Immature natural killer cell (primary cell): ENCODE results near the gene LAMC3. TPM values are rescaled to one million over a fixed set of nuclear protein-coding genes. Genes with fewer than 3 reads are reported as not detected.
"Not testable (repeated sequence)": the region's sequence is repeated elsewhere in the genome, so short reads cannot be mapped to it uniquely, and the experiment has no call there.

Source experiments
- DNase-seq, 3 donors: peaks; one replicate each; pipeline ENCODE4 v3.0.0; 2022; ENCODE audit warnings: mixed read lengths in 1 of 3
- H3K27ac Mint-ChIP-seq, 6 donors: one replicate each; pipeline ENCODE4 v1.8.0; 2020; ENCODE audit warnings: mixed read lengths in 6 of 6, mild to moderate bottlenecking in 5 of 6, inconsistent platforms in 4 of 6, moderate library complexity in 3 of 6
- H3K27me3 Mint-ChIP-seq, 3 donors: one replicate each; pipeline ENCODE4 v1.8.0; 2020 to 2021; ENCODE audit warnings: low read depth in 3 of 3, mild to moderate bottlenecking in 3 of 3, mixed read lengths in 3 of 3, moderate library complexity in 3 of 3, inconsistent platforms in 1 of 3
- H3K36me3 Mint-ChIP-seq, 3 donors: one replicate each; pipeline ENCODE4 v1.8.0; 2020; ENCODE audit warnings: mixed read lengths in 3 of 3, inconsistent platforms in 2 of 3, mild to moderate bottlenecking in 2 of 3
- H3K4me1 Mint-ChIP-seq, 2 donors: one replicate each; pipeline ENCODE4 v1.8.0; 2020; ENCODE audit warnings: inconsistent platforms in 2 of 2, mild to moderate bottlenecking in 2 of 2, mixed read lengths in 2 of 2, moderate library complexity in 1 of 2
- H3K4me3 Mint-ChIP-seq, 5 donors: one replicate each; pipeline ENCODE4 v1.8.0; 2020; ENCODE audit warnings: mild to moderate bottlenecking in 5 of 5, mixed read lengths in 5 of 5, inconsistent platforms in 3 of 5, moderate library complexity in 3 of 5
- H3K9me3 Mint-ChIP-seq, 6 donors: one replicate each; pipeline ENCODE4 v1.8.0; 2020; ENCODE audit warnings: mild to moderate bottlenecking in 6 of 6, mixed read lengths in 6 of 6, inconsistent platforms in 4 of 6, moderate library complexity in 3 of 6
- polyA plus RNA-seq, 3 donors: library from polyadenylated mRNA; unstranded; fragments of 300-500 nt; fragmentation: Illumina TruSeq; gene quantifications; one replicate each; pipeline ENCODE4 v1.2.3, GENCODE V29; 2021

LAMC3 gene
- polyA plus RNA-seq, 3 donors from 2014 or later = not detected

DNA sequence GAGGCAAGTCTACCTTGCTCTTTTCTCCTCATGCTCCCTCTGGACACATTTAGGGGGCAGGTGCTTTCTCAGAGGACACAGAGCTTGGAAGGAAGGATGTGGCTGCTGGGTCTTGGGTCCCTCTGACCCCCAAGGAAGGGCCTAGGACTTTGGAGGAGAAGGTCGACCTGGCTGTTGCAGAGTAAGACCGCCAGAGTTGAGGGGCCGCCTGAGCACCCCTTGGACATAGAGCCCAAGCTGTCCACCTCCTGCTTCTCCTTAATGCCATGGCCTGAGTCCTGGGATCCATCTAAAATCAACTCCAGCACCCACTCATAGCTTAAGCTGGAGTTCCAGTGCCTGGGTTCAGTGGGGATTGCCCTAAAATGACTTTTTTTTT lies 20.6 kb downstream of the LAMC3 start:
- H3K4me3 Mint-ChIP-seq = no peak overlapping the region
- H3K27ac Mint-ChIP-seq = no peak overlapping the region
- no peaks in the 10 kb centered on the region for H3K4me1 Mint-ChIP-seq
- H3K9me3 Mint-ChIP-seq = no peaks in the 10 kb centered on the region
- no peak for DNase-seq
- no peaks in the 10 kb centered on the region for H3K36me3 Mint-ChIP-seq
- H3K27me3 Mint-ChIP-seq = peaks cover 0 to 8% (median 5%) of the 10 kb centered on the region in 3 donors

- Mint-ChIP-seq H3K4me1 (no peaks in the 10 kb centered on the region), H3K9me3 (no peaks in the 10 kb centered on the region), H3K27ac (no peak overlapping the region), H3K27me3 (peaks cover 0 to 8% (median 5%) of the 10 kb centered on the region in 3 donors), H3K36me3 (no peaks in the 10 kb centered on the region), H3K4me3 (no peak overlapping the region)
- no peak for DNase-seq
Observed at GRCh38 chr9:131030239-131031004, 21.4 kb downstream of the LAMC3 start.

DNA sequence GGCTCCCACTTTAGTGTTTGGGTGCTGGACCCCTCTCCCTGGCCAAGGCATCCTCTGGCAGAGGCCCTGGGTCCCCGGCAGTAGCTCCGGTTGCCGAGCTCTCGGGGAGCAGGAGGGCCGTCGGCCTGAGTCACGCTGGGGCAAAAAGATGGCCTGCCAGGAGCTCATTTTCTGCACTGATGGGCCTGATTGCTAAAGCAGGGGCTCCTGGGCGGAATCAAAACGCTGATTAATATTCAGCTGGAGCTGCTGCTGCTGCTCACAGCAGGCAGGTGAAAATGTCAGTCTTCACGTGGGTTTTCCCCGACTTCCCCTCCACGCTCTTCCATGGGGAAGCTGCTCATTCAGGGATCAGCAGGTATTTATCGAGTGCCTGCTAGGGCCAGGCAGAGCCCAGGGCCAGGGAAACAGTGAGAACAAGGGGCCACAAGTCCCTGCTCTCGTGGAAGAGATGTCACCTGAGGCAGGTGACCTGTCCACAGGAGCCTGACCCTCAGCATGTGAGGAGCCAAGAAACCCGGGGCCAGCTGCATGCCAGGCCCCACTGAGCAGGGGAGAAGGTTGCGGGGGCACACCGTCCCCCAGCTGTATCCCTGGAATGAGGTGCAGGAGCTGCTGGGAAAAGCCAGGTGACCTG lies 22.1 kb downstream of the LAMC3 start:
- Mint-ChIP-seq H3K4me1 (no peaks in the 10 kb centered on the region), H3K36me3 (no peaks in the 10 kb centered on the region)

GRCh38 chr9:131031642-131032005 lies 22.6 kb downstream of the LAMC3 start:
- Mint-ChIP-seq H3K4me1 (no peaks in the 10 kb centered on the region), H3K27me3 (peaks cover 0 to 7% (median 3%) of the 10 kb centered on the region in 3 donors), H3K9me3 (no peaks in the 10 kb centered on the region), H3K4me3 (no peak overlapping the region), H3K27ac (no peak overlapping the region), H3K36me3 (no peaks in the 10 kb centered on the region)
- DNase-seq = no peak

More for the DNA sequence above, 22.1 kb downstream of the LAMC3 start:
- no peak for DNase-seq
- Mint-ChIP-seq H3K4me3 (no peak overlapping the region), H3K27ac (no peak overlapping the region), H3K9me3 (no peaks in the 10 kb centered on the region), H3K27me3 (peaks cover 0 to 5% (median 3%) of the 10 kb centered on the region in 3 donors)

- Mint-ChIP-seq H3K4me3 (no peak overlapping the region), H3K9me3 (no peaks in the 10 kb centered on the region), H3K27ac (no peak overlapping the region), H3K36me3 (no peaks in the 10 kb centered on the region), H3K4me1 (no peaks in the 10 kb centered on the region), H3K27me3 (peaks cover 0 to 8% (median 3%) of the 10 kb centered on the region in 3 donors)
- no peak for DNase-seq
Observed at GRCh38 chr9:131032384-131032783, 23.4 kb downstream of the LAMC3 start.

DNA sequence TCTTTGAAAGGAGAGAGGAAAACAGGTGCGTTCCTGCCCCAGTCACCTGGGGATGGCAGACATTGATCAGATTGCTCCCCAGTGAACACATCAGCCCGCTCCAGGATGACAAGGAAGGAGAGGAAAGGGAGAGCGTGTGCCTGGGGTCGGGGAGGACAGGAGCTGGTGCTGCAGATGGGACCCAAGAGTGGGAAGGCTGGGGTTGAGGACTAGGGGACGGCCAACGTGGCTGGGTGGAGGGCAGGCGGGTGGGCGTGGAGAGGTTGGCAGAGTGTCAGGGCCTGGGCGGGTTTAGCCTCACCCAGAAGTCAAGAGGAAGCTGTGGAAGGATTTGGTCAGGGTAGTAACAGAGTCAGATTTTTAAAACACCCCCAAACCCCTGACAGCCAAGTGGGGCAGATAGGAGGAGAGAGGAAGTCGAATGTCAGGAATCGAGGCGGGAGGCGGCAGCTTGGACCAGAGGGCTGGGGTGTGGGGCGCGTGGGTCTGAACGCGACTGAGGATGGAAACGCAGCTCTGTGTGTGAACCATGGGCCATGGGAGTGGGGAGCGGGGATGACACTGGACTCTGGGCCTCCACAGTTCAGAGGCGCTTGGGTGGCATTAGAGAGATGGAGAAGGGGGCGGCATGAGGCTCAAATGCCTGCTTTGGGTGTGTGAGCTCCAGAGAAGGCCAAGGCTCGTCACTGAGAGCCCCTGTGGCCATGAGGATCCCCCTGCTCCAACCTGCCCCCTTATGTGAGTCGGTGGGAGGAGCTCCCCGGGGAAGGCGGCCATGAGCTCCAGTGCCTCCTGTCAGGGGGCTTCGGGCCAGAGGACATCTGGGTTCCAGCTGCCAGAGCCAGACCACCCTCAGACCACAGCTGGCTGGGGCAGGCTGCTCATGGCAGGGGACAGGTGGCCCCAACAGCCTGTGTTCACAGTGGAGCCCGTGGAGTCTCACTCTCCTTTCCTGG lies 24.6 kb downstream of the LAMC3 start:
- no peak for DNase-seq
- no peaks in the 10 kb centered on the region for H3K36me3 Mint-ChIP-seq
- peaks cover 0 to 1% (median 0%) of the 10 kb centered on the region in 6 donors for H3K9me3 Mint-ChIP-seq
- no peaks in the 10 kb centered on the region for H3K4me1 Mint-ChIP-seq
- H3K27ac Mint-ChIP-seq = no peak overlapping the region
- H3K27me3 Mint-ChIP-seq = peaks cover 0 to 10% (median 3%) of the 10 kb centered on the region in 3 donors
- H3K4me3 Mint-ChIP-seq = no peak overlapping the region

- Mint-ChIP-seq H3K9me3 (peaks cover 0 to 1% (median 0%) of the 10 kb centered on the region in 6 donors), H3K4me3 (no peak overlapping the region), H3K4me1 (no peaks in the 10 kb centered on the region), H3K27ac (no peak overlapping the region), H3K36me3 (no peaks in the 10 kb centered on the region), H3K27me3 (peaks cover 1 to 12% (median 2%) of the 10 kb centered on the region in 3 donors)
- DNase-seq = no peak
Observed at GRCh38 chr9:131034268-131034667, 25.3 kb downstream of the LAMC3 start.

DNA sequence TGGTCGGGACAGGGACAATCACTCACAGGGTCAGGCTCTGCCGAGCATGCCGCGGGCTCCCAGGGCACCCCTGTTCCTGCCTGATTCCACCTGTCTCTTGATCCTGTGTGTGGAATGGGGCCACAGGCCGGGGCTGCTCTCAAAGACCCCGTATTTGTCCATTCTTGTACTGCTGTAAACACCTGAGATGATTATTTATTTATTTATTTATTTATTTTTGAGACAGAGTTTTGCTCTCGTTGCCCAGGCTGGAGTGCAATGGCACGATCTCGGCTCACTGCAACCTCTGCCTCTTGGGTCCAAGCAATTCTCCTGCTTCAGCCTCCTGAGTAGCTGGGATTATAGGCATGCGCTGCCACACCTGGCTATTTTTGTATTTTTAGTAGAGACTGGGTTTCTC lies 25.8 kb downstream of the LAMC3 start:
- DNase-seq = not testable (repeated sequence)

DNA sequence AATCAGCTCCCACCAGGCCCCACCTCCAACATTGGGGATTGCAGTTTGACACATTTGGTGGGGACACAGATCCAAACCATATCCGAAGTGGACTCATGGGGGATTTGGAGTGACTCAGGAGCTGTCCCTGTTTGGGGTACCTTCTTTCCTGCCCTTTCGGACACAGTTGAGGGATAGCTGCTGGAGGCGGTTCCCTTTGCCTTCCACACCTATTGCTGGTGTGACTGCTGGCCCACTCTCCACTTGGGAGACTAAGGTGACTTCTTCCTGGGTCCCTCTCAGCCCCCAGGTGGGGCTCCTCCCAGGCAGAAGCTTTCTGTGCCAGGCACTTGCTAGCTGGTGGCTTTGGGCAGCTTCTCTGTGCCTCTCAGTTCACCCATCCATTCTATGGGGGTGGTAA lies 26.6 kb downstream of the LAMC3 start:
- Mint-ChIP-seq H3K4me3 (no peak overlapping the region), H3K9me3 (peaks cover 0 to 1% (median 0%) of the 10 kb centered on the region in 6 donors), H3K27ac (no peak overlapping the region), H3K36me3 (no peaks in the 10 kb centered on the region), H3K27me3 (peaks cover 1 to 13% (median 2%) of the 10 kb centered on the region in 3 donors), H3K4me1 (no peaks in the 10 kb centered on the region)
- no peak for DNase-seq

More for the DNA sequence above, 25.8 kb downstream of the LAMC3 start:
- H3K4me3 Mint-ChIP-seq, H3K9me3 Mint-ChIP-seq, H3K27ac Mint-ChIP-seq, H3K36me3 Mint-ChIP-seq, H3K4me1 Mint-ChIP-seq: not testable (repeated sequence)
- H3K27me3 Mint-ChIP-seq = peaks cover 1 to 13% (median 2%) of the 10 kb centered on the region in 3 donors

DNA sequence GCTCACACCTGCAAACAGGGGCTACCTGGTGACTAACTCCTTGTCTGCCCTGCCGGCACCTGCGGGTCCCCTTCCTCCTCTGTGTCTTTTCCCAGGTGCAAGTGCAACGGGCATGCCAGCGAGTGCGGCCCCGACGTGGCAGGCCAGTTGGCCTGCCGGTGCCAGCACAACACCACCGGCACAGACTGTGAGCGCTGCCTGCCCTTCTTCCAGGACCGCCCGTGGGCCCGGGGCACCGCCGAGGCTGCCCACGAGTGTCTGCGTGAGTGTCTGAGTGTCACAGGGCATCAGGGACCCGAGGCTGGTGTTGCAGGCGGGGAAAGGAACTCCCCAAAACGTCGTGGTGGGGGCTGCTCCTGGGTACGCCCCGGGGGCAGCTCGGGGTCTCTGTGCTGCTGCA lies 27.1 kb downstream of the LAMC3 start:
- Mint-ChIP-seq H3K4me3 (no peak overlapping the region), H3K27ac (no peak overlapping the region), H3K36me3 (no peaks in the 10 kb centered on the region), H3K9me3 (peaks cover 0 to 1% (median 0%) of the 10 kb centered on the region in 6 donors), H3K4me1 (no peaks in the 10 kb centered on the region), H3K27me3 (peaks cover 1 to 13% (median 2%) of the 10 kb centered on the region in 3 donors)
- DNase-seq = no peak

DNA sequence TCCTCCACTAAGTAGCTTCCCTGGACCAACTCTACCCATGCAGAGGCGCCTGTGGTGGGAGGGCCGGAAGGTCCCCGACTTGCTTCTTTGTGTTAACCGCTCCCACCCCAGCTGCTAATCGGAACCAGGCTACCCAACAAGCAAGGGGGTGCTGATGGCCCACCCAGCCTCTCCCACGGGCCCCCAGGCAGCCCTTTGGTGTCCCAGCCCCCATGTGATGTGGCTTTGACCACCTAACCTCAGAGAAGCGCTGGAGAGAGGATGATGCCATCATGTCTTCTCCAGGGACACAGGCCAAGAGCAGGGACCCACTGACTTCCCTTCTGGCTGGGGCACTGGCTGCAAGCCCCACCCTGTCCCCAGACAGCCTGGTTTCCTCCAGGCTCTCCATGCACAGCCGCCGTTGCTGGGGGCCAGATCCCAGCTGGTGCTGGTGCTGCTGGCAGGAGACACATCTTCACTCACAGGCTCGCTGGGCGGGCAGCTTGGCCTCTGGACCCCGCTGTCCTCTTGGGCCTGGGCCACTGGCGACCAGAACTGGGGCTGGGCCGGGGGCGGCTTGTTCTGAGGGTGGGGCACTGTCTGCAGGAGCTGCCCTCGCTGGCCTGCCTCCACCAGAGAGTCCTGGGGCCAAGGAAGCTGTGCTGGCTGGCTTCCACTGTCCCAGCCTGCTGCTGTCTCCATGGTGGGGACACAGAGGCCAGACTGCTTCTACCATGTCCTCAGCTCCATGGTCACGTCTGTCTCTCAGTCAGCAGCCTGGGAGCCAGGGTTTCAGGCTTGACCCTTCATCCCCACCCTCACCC lies 27.8 kb downstream of the LAMC3 start:
- Mint-ChIP-seq H3K27me3 (peaks cover 1 to 11% (median 2%) of the 10 kb centered on the region in 3 donors), H3K27ac (no peak overlapping the region), H3K4me1 (no peaks in the 10 kb centered on the region), H3K36me3 (no peaks in the 10 kb centered on the region), H3K9me3 (peaks cover 0 to 1% (median 0%) of the 10 kb centered on the region in 6 donors), H3K4me3 (no peak overlapping the region)
- no peak for DNase-seq

- no peaks in the 10 kb centered on the region for H3K36me3 Mint-ChIP-seq
- no peak for DNase-seq
- no peak overlapping the region for H3K4me3 Mint-ChIP-seq
- H3K27me3 Mint-ChIP-seq = peaks cover 1 to 11% (median 2%) of the 10 kb centered on the region in 3 donors
- no peaks in the 10 kb centered on the region for H3K4me1 Mint-ChIP-seq
- H3K9me3 Mint-ChIP-seq = peaks cover 0 to 1% (median 0%) of the 10 kb centered on the region in 6 donors
- no peak overlapping the region for H3K27ac Mint-ChIP-seq
Observed at GRCh38 chr9:131037335-131038255, 28.6 kb downstream of the LAMC3 start.
